ENCODE results near the gene KRT76. TPM values are rescaled to one million over a fixed set of nuclear protein-coding genes. Genes with fewer than 3 reads are reported as not detected.
A peak's percentile ranks its signal among the peaks of the same experiment; 100 is the strongest.

Gene KRT76
- total RNA-seq, 1 donor from 2014 or later: not detected

GRCh38 chr12:52794479-52795331, 17.6 kb upstream of the KRT76 start:
- no peak overlapping the region for H3K4me3 ChIP-seq
- no peak for DNase-seq (ENCODE audit: extremely low spot score in 2 of 2)
- intact Hi-C loops (cut with DNase I): no loop called here
- H3K4me1 ChIP-seq: peaks cover 9% of the 10 kb centered on the region
- H3K27me3 ChIP-seq: no peaks in the 10 kb centered on the region
- H3K27ac ChIP-seq: no peak overlapping the region
- TF ChIP-seq CTCF (IDR thresholded peaks at IDR 0.05) (no peak), POLR2A (IDR thresholded peaks at IDR 0.05) (no peak), POLR2AphosphoS5 (IDR thresholded peaks at IDR 0.05; ENCODE audit: insufficient read depth in 1 of 2, low read depth in 1 of 2) (no peak)
- no peaks in the 10 kb centered on the region for H3K36me3 ChIP-seq
- no peaks in the 10 kb centered on the region for H3K9me3 ChIP-seq

GRCh38 chr12:52792185-52793029, 15.3 kb upstream of the KRT76 start:
- H3K27ac ChIP-seq: no peak overlapping the region
- intact Hi-C loops (cut with DNase I): loop anchor here (1.0 kb wide), 1 partner anchor 39 kb away; no protein-coding TSS in a partner anchor
- TF ChIP-seq POLR2A (IDR thresholded peaks at IDR 0.05) (no peak), CTCF (IDR thresholded peaks at IDR 0.05) (no peak), POLR2AphosphoS5 (IDR thresholded peaks at IDR 0.05; ENCODE audit: insufficient read depth in 1 of 2, low read depth in 1 of 2) (no peak)
- H3K36me3 ChIP-seq: no peaks in the 10 kb centered on the region
- H3K27me3 ChIP-seq: no peaks in the 10 kb centered on the region
- peaks cover 13% of the 10 kb centered on the region for H3K4me1 ChIP-seq
- no peak overlapping the region for H3K4me3 ChIP-seq
- no peaks in the 10 kb centered on the region for H3K9me3 ChIP-seq
- no peak for DNase-seq (ENCODE audit: extremely low spot score in 2 of 2)

GRCh38 chr12:52791271-52792184, 14.4 kb upstream of the KRT76 start:
- no peak overlapping the region for H3K4me3 ChIP-seq
- no peaks in the 10 kb centered on the region for H3K36me3 ChIP-seq
- H3K4me1 ChIP-seq: peaks cover 13% of the 10 kb centered on the region
- H3K9me3 ChIP-seq: no peaks in the 10 kb centered on the region
- intact Hi-C loops (cut with DNase I): loop anchor here (1.0 kb wide), 1 partner anchor 40 kb away; no protein-coding TSS in a partner anchor
- DNase-seq (ENCODE audit: extremely low spot score in 2 of 2): no peak
- no peaks in the 10 kb centered on the region for H3K27me3 ChIP-seq
- no peak overlapping the region for H3K27ac ChIP-seq
- TF ChIP-seq POLR2AphosphoS5 (IDR thresholded peaks at IDR 0.05; ENCODE audit: insufficient read depth in 1 of 2, low read depth in 1 of 2) (no peak), POLR2A (IDR thresholded peaks at IDR 0.05) (no peak), CTCF (IDR thresholded peaks at IDR 0.05) (no peak)

GRCh38 chr12:52790427-52791270, 13.5 kb upstream of the KRT76 start:
- Histone ChIP-seq H3K27me3 (no peaks in the 10 kb centered on the region), H3K36me3 (no peaks in the 10 kb centered on the region), H3K4me3 (peak overlapping the region in 1 of 2 donors; percentile 13), H3K9me3 (no peaks in the 10 kb centered on the region), H3K27ac (no peak overlapping the region), H3K4me1 (peaks cover 13% of the 10 kb centered on the region)
- DNase-seq (ENCODE audit: extremely low spot score in 2 of 2): no peak
- no peak for TF ChIP-seq CTCF (IDR thresholded peaks at IDR 0.05)
- TF ChIP-seq POLR2A (IDR thresholded peaks at IDR 0.05): no peak
- TF ChIP-seq POLR2AphosphoS5 (IDR thresholded peaks at IDR 0.05; ENCODE audit: insufficient read depth in 1 of 2, low read depth in 1 of 2): no peak
- intact Hi-C loops (cut with DNase I): no loop called here
